T1000 (cell line): ENCODE measurements around the gene FBXL4.

Experiments
- DNase-seq: peaks from one replicate; lab custom pipeline; 2025; ENCODE audit warnings: mixed read lengths; lab: John Stamatoyannopoulos, UW

The FBXL4 gene

DNA sequence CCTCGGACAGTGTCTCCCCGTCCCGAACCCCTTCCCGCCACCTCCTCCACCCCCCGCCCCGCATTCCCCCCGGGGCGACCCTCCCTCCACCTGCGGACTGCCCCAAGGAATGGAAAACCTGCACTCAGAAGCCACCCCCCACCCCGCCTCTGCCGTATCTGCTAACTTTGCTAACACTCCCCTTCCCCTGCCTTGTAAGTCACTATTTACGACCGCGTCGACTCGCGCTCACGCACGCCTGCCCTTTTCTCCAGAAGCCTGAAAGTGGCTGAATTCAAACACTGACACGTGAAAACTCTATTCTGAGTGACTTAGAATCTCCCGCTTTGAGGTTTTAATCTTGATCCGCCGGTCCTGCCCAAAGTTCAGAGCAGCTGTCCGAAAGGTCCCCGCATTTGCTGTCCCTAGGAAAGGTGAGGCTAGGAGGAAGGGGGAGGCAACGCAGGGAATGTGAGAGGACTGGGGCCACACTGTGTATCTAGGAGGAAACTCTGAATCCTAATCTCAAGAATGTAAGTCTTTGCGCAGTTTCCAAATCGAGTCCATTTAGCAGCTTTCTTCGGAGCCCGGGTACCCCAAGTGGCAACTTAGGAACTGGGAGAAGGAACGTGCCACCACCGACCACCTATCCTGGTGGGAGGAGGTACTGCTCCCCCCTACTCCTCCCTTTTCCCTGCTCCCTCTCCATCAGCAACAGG is 122.7 kb downstream of the FBXL4 start:
- no peak for DNase-seq

DNA sequence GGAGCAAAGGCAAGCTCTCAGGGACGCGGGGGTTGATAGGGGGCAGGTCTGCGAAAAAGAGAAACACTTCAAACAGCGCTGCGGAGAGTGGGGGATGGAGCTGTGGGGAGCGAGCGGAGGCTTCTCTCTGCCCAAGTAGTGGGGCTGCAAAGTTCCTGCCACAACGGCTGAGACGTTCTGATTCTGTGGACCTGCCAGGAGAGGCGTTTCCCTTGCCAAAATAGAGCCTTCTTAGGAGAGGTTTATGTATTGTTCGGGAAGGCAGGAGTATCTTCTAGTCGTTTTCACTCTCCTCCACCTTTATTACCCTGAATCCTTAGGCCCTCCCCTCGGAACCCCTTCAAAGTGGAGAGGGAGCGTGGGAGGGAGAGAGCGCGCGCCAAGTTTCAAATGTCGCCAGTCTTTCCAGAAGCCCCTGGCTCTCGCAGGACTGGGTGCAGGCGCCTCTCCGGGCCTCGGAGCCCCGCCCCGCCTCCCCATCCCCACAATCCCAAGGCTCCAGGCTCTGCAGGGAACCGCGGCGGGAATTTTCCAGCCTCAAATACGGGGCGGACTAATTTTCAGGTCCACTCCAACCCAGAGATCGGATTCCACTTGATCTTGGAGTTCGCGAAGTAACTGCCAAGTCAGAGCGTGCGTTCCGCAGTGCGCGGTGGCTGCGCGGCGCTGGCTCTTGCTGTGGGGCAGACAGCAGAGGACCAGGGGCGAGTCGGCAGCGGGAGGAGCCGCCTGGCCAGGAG is 123.4 kb downstream of the FBXL4 start:
- DNase-seq = no peak

DNA sequence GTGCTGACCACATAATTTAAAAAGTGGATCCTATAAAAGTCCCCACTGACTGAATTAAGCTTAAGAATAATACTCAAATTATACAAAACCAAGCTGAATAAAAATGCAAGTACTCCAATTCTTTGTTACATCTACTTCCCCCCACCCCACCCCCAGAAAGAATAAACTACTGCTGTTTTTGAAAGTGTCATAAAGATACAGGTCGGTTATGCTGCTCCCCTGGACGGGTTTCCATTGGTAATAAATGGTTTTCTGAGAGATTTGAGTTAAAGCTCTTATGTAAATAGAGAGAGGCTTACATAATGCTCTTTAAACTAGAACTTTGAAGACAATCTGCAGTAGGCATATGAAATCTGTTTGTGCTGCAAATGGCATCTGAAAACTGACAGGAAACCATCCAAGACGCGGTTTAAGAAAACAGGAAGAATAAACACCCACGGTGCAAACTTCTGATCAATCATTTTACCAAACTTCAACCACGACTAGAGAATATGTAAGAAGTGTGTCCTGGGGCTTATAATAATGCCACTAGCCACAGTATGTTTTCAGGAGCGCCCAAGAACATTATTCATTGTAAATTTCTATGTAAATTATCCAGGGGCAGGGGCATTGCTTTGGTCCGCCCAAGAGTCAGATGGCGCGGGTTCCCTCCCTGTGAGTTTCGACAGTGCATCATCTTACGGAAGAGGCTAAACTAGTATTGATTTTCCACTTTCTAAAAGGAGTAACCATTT is 124.2 kb downstream of the FBXL4 start:
- DNase-seq = no peak

DNA sequence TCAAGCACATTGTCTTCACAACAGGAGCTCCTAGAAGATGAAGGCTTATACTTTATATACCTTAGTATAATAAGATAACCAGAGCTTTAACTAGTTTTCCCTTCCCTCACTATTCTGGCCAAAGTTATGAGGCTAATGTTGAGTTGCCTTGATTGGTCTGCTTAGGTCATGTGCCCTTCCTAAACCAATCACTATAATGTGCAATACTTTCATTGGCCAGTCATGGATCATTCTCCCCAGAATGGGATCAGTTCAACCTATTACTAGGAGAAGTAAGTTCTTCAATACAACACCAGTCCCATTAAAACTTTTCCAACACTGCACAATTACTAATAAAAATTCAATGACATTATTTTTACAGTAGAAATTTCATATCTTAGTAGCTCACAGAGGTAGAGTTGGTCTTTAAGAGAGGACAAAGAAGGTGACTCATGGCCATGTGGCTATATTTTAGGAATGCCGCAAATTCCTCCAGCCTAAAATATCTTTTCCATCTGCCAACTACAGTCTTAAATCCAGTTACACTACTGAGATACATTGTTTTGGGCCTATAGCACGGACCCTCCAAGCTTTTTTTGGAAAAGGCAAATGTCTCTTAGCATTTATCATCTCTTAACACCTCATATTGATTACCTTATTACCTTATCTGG is 125.9 kb downstream of the FBXL4 start:
- DNase-seq = no peak
